GM20000 (cell line): ENCODE data around the gene RNU2-63P.
"Not testable (repeated sequence)": the region's sequence is repeated elsewhere in the genome, so short reads cannot be mapped to it uniquely, and the experiment has no call there.

ENCODE experiments used
- DNase-seq: peaks from one replicate; pipeline ENCODE4 v3.0.0; 2012; ENCODE audit warnings: low spot score
- TF ChIP-seq, protein P1 (sequence below): IDR thresholded peaks from 2 replicates; pipeline ENCODE4 v1.5.1; 2012; ENCODE audit warnings: mild to moderate bottlenecking, control low read depth; ENCODE audit errors: extremely low read depth, missing control alignments

Gene RNU2-63P

DNA sequence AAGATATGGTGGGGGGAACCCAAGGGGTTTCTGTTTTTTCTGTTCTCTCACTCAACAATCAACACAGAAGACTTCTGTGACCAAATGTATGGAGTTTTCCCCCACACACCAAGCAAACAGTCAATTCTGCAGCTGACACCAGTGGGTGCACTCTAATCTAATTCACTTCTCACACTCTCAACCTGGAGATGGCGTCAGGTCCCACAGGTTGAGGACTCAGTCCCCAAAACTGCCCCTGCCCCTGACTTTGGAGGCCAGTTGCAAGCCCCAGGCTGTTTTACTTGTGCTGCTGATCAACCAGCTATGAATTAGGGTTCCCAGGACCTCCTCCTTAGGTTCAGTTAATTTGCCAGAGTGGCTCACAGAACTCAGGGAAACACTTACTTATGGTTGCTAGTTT, 6.2 kb downstream of the RNU2-63P start:
- DNase-seq: no peak
- TF ChIP-seq, protein P1, sequence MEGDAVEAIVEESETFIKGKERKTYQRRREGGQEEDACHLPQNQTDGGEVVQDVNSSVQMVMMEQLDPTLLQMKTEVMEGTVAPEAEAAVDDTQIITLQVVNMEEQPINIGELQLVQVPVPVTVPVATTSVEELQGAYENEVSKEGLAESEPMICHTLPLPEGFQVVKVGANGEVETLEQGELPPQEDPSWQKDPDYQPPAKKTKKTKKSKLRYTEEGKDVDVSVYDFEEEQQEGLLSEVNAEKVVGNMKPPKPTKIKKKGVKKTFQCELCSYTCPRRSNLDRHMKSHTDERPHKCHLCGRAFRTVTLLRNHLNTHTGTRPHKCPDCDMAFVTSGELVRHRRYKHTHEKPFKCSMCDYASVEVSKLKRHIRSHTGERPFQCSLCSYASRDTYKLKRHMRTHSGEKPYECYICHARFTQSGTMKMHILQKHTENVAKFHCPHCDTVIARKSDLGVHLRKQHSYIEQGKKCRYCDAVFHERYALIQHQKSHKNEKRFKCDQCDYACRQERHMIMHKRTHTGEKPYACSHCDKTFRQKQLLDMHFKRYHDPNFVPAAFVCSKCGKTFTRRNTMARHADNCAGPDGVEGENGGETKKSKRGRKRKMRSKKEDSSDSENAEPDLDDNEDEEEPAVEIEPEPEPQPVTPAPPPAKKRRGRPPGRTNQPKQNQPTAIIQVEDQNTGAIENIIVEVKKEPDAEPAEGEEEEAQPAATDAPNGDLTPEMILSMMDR: no peak

DNA sequence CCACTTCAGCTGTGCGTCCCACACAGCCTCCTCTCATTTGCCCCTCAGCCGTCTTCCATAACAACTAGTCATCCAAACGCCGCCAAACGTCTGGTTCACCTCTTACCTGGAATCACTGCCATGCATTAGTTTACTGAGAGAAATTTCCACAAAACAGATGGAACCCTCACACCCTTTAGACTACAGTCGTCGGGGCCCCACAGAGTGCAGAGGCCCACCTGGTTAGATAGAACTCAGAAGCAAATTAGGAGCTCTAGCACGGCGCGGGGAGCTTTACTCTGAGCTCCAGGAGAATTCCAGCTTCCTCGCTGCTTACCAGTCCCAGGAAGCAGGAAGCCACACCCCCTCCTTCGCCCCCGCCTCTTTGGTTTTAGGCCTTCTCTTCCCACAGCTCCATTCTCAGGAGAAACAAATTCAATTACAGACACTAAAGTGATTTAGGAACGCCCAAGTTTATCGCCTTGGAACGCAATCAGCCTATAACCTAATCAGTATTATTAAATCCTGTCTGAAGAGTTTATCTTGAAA, 9.4 kb downstream of the RNU2-63P start:
- TF ChIP-seq, protein P1: no peak

DNA sequence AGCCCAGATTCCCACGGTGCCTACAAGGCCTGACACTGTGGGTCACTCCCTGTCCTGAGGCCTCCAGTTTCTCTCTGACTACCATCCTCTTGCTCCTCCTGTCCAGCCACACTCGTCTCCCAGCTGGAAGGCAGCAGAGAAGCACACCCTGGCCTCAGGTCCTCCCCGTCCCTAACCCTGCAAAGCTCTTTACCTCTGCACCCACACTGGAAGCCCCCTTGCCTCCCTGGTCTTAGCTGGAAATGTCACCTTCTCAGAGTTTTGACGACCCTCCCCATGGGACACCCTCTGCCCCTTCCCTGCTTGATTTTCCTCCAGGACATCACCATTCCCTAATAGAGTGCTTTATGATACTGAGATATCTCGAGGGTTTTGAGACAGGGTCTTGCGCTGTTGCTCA, 10.6 kb downstream of the RNU2-63P start:
- no peak for DNase-seq
- TF ChIP-seq, protein P1: no peak

More for the DNA sequence above, 9.4 kb downstream of the RNU2-63P start:
- DNase-seq: no peak

DNA sequence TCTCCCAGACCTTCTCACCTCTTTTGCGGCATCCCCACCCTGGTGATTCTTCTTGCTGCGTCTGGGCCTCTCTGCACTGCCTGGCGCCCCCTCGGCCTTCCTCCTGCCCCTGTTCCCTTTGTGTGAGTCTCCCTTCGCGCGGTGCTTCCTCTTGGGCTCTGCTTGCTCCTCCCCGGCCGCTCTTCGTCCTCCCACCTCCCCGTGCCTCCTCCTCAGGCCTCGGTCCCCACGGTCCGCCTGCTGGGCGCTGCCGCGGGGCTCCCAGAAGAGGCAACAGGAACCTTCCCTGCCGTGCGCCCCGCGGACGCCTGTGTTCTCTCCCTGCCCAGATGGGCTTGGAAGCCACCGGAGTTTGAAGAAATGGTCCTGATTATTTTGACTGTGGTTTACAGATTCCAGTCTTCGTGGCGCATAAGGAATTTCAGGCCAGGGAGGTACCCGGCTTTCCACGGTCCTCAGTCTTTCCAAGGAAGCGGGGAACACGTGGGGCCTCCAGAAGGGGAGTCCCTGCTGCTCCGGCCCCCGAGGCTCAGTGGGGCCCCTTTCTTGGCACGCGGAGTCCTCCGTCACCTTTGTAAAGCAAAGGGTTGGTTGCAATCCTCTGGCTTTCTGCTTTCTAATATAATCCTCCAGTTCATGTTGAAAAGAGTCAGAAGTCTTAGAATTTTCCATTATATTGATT, 13.1 kb downstream of the RNU2-63P start:
- TF ChIP-seq, protein P1: no peak
- no peak for DNase-seq

DNA sequence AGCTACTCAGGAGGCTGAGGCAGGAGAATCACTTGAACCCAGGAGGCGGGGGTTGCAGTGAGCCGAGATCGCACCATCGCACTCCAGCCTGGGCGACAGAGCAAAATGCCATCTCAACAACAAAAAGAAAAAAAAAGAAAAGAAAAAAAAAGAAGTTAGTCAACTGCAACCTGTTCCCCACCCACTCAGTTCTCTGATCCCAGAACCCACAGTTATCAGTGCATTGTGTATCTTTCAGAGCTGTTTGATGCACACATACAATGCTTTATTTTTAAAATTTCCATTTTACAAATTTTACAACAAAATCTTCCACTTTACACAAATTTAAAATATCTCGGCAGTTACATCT, 14.0 kb downstream of the RNU2-63P start:
- TF ChIP-seq, protein P1: no peak
- DNase-seq: no peak

DNA sequence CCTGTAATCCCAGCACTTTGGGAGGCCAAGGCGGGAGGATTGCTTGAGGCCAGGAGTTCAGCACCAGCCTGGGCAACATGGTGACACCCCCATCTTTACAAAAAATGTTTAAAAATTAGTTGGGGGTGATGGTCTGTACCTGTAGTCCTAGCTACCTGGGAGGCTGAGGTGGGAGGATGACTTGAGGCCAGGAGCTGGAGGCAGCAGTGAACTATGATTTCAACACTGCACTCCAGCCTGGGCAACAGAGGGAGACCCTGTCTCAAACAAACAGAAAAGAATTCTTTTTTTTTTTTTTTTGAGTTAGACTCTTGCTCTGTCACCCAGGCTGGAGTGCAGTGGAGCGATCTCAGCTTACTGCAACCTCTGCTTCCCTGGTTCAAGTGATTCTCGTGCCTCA, 15.9 kb downstream of the RNU2-63P start:
- not testable (repeated sequence) for DNase-seq

DNA sequence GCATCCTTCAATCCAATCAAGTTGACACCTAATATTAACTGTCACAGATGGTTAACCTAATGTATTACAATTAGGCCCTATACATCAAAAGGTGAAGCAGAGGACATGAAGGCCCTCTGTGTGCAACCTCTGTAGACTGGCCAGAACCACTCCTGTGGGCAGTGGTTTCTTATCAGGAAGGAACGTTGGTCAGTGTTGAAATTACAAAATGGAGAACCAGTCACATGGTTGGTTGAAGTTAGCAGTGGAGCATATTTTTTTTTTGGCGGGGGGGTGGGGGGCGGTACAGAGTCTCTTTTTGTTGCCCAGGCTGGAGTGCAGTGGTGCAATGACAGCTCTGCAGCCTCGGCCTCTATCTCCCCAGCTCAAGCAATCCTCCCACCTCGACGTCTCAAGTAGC, 19.8 kb downstream of the RNU2-63P start:
- DNase-seq: no peak
- TF ChIP-seq, protein P1: no peak

DNA sequence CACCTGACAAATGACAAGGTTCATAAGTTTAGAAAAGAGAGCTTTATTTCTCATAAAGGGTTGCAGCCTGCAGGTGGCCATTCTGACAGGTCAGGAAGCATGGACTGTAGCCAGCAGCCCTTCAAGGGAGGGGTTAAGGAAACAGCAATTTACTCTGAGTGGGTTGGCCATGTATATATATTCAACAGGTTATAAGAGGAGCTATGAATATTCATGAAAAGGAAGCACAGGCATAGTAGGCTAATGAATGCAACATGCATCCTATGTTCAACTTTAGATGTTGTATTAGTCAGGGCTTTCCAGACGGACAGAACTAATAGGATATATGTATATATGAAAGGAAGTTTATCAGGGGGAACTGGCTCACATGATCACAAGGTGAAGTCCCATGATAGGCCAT, 20.6 kb downstream of the RNU2-63P start:
- TF ChIP-seq, protein P1: no peak
- DNase-seq: no peak

DNA sequence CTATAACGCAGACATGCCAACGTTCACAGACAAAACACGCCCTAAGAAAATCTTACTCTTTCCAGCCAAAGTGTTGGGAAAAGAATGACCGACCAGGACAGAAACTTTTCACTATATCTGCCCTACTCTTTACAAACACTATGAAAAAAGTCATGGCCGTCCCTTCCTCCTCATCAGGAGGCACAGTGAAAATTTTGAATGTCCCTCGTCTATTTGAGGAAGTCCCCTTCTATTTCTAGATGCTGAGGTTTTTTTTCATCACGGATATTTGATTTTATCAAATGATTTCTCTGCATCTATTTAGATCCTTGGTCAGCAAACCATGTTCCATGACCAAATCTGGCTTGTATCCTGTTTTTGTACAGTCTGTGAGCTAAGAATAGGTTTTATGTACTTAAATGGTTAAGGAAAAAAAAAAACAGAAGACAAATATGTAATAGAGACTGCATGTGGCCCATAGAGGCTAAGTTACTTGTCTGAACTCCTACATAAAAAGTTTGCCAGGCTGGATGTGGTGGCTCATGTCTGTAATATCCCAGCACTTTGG, 22.0 kb downstream of the RNU2-63P start:
- not testable (repeated sequence) for DNase-seq

DNA sequence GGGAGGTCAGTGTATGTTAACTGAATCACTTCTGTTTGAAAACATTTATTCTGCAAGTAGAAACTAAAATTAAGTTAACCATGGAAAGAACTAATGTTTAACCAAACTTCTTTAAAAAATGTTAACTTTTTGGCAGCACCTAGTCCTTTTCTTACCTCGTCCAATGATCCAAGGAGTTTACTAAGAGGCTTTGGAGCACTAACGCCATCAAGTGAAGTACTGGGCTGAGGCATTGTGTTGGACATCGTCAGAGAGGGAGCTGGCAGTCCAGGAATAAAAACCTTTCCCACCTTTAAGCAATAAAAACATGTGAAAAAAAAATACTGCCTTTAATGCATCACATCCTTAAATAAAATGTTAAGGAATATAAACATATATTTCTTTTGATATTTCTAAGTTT, 23.8 kb downstream of the RNU2-63P start:
- DNase-seq: not testable (repeated sequence)

DNA sequence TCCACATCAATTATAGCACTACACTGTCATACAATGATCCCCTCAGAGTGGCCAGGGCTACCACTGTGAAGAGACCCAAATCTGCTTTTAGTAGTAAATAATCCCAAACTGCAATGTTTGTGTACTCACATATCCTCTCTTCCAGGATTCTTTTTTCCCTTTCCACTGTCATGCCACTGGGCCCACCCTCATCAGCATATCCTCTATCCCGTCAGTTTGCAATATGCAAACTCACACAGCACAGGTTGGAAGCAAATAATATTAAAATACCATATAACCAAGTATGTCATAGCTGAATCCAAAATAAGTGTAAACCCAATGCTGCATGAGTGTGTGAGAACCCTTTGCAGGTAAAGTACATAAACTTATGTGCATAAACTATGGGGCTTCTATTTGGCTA, 28.9 kb downstream of the RNU2-63P start:
- not testable (repeated sequence) for DNase-seq

DNA sequence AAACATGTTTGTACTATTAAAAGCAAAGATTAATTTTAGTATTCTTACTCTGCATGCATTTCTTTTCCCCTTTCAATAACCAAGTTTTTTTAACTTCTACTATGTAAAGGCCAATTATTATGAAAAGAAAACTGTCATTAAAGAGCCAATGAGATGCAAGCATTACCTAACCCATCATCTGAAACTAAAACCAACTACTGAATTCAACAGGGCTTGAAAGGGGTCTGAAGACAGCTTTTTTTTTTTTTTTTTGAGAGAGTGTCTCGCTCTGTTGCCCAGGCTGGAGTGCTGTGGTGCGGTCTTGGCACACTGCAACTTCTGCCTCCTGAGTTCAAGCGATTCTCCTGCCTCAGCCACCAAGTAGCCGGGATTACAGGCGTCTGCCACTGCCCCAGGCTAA, 30.4 kb downstream of the RNU2-63P start:
- not testable (repeated sequence) for DNase-seq
